ENCODE data around the gene MAGI2.
"Not testable (repeated sequence)": the region's sequence is repeated elsewhere in the genome, so short reads cannot be mapped to it uniquely, and the experiment has no call there.

Gene MAGI2

GRCh38 chr7:78248867-78249266, 1204.6 kb downstream of the MAGI2 start:
- no peak for DNase-seq (ENCODE audit: insufficient read length, low spot score)
- TF ChIP-seq, protein P1, sequence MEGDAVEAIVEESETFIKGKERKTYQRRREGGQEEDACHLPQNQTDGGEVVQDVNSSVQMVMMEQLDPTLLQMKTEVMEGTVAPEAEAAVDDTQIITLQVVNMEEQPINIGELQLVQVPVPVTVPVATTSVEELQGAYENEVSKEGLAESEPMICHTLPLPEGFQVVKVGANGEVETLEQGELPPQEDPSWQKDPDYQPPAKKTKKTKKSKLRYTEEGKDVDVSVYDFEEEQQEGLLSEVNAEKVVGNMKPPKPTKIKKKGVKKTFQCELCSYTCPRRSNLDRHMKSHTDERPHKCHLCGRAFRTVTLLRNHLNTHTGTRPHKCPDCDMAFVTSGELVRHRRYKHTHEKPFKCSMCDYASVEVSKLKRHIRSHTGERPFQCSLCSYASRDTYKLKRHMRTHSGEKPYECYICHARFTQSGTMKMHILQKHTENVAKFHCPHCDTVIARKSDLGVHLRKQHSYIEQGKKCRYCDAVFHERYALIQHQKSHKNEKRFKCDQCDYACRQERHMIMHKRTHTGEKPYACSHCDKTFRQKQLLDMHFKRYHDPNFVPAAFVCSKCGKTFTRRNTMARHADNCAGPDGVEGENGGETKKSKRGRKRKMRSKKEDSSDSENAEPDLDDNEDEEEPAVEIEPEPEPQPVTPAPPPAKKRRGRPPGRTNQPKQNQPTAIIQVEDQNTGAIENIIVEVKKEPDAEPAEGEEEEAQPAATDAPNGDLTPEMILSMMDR (IDR thresholded peaks at IDR 0.05; ENCODE audit: insufficient read depth, missing control alignments): no peak
- FAIRE-seq: no peak

DNA sequence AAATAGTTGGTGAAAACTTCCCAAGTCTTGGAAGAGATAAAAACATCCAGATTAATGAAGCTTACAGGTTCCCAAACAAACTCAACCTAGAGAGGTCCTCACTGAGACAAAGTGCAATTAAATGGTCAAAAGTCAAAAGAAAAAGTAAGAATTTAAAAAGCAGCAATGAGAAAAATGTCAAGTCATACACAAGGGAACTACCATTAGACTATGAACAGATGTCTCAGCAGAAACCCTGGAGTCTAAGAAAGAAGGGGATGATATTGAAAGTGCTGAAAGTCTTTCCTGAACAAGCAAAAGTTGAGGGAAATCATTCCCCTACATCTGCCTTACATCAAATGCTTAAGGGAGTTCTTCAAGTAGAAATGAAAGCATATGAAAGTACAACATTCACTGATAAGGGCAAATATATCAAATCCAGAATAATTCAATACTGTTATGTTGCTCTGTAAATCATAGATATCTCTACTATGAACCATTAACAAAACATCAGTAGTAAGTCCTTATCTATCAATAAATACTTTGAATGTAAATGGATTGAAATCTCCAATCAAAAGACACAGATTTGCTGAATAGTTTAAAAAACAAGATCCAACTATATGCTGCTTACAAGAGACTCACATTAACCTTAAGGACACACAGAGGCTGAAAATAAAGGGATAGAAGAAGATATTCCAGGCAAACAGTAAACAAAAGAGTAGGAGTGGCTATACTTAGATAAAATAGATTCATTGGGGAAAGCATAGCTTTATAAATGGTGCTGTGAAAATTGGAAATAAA, 1205.4 kb downstream of the MAGI2 start:
- FAIRE-seq: no peak
- DNase-seq (ENCODE audit: insufficient read length, low spot score): no peak
- TF ChIP-seq, protein P1 (IDR thresholded peaks at IDR 0.05; ENCODE audit: insufficient read depth, missing control alignments): no peak

DNA sequence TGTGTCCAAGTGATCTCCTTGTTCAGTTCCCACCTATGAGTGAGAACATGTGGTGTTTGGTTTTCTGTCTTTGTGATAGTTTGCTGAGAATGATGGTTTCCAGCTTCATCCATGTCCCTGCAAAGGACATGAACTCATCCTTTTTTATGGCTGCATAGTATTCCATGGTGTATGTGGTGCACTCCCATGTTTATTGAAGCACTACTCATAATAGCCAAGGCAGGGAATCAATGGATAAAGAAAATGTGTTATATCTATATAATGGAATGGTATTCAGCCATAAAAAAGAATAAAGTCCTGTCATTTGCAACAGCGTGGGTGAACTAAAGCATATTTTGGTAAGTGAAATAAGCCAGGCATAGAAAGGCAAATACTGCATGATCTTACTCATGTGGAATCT, 1213.3 kb downstream of the MAGI2 start:
- FAIRE-seq; DNase-seq (ENCODE audit: insufficient read length, low spot score): not testable (repeated sequence)

DNA sequence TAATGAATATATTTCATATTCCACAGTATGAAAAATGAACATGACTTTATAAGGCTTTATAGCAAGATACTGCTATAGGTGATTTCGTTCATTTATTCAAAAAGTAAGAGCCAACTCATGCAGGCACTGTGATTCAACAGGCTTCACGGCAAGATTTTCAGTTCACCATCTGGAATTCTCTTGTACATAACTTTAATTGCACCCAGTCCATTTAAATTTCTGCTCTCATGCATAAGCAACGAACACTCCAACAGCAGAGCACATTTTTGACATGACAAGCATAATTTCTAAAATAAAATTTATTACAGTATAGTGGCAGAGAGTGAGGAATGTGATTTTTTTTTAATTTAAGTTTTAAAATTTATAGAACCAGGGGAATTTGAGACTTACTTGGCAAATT, 1218.8 kb downstream of the MAGI2 start:
- no peak for DNase-seq (ENCODE audit: insufficient read length, low spot score)
- TF ChIP-seq, protein P1 (IDR thresholded peaks at IDR 0.05; ENCODE audit: insufficient read depth, missing control alignments): no peak
- no peak for FAIRE-seq

DNA sequence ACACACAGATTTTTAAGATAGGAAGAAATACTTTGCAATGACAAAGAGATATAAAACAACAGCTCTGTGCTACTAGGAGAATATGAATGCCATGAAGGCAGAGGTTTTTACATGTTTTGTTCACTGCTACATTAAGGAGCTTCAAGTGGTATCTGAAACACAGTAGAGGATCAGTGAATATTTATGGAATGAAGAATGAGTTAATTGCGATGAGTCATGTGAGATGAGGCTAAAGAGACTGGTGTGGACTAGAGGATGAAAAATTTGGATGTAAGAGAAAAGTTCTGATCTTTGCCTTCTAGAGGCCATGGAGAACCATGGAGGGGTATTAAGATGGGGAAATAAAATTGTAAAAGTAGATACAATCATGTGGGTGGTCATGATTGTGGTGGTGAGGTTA, 1220.7 kb downstream of the MAGI2 start:
- no peak for DNase-seq (ENCODE audit: insufficient read length, low spot score)
- FAIRE-seq: no peak
- TF ChIP-seq, protein P1 (IDR thresholded peaks at IDR 0.05; ENCODE audit: insufficient read depth, missing control alignments): no peak

- TF ChIP-seq, protein P1 (IDR thresholded peaks at IDR 0.05; ENCODE audit: insufficient read depth, missing control alignments): peak; percentile 72
- DNase-seq (ENCODE audit: insufficient read length, low spot score) (peak; percentile 19), FAIRE-seq (no peak)
Measured at GRCh38 chr7:78226059-78226719, 1227.3 kb downstream of the MAGI2 start.

GRCh38 chr7:78225534-78225933, 1227.9 kb downstream of the MAGI2 start:
- DNase-seq (ENCODE audit: insufficient read length, low spot score) (no peak), FAIRE-seq (no peak)
- TF ChIP-seq, protein P1 (IDR thresholded peaks at IDR 0.05; ENCODE audit: insufficient read depth, missing control alignments): no peak

Measured in D721Med (cell line).